ENCODE measurements around the gene SSC5D. TPM values are rescaled to one million over a fixed set of nuclear protein-coding genes. Genes with fewer than 3 reads are reported as not detected.

The SSC5D gene
- total and polyA plus RNA-seq, 9 of the 15 experiments (the other 6 are each of a cell fraction or from before 2014, with no cell fraction given): 0.04 to 0.71 (median 0.14) TPM; not detected in 2

GRCh38 chr19:55552206-55552605 is 64.0 kb downstream of the SSC5D start:
- FAIRE-seq (no peak), DNase-seq (ENCODE audit: extremely low read depth in 1 of 4, low spot score in 3 of 4) (no peak), ATAC-seq (no peak)
- H3K27me3 ChIP-seq (ENCODE audit: control insufficient read depth in 2 of 2, insufficient read depth in 2 of 2, low read length in 2 of 2): peaks cover under 1 to 8% of the 10 kb centered on the region in 2 experiments; a peak in 3 of 5 replicates
- BruUV-seq (replicated peaks): no TSS peak
- H3K4me2 ChIP-seq (ENCODE audit: insufficient read depth, low read length): no peak overlapping the region
- no peaks in the 10 kb centered on the region for H3K79me2 ChIP-seq (ENCODE audit: control insufficient read depth, insufficient read depth, low read length)
- no peak overlapping the region for H3K4me3 ChIP-seq
- no peaks in the 10 kb centered on the region for H3K36me3 ChIP-seq (ENCODE audit: control insufficient read depth, insufficient read depth, low read length)
- 39% methylated on average over 5 of the region's 5 CpGs for WGBS (ENCODE audit: insufficient coverage, low coverage, missing lambda C conversion rate)
- in situ Hi-C loops (cut with MboI): no loop called here
- peaks cover 13 to 17% of the 10 kb centered on the region in 2 experiments for H3K4me1 ChIP-seq (replicated peaks in 1 of 2; ENCODE audit: control insufficient read depth in 2 of 2, insufficient read depth in 2 of 2, low read length in 2 of 2)
- ChIA-PET POLR2A (interaction anchor here (0.8 kb wide), 1 partner anchor 28 kb away, joined by 3 read pairs; no protein-coding TSS in a partner anchor), CTCF (ENCODE audit: low intra/inter-chr PET ratio) (no interaction called here)
- intact Hi-C loops (cut with micrococcal nuclease): no loop called here
- TF ChIP-seq ZNF384 (IDR thresholded peaks at IDR 0.05; ENCODE audit: low read depth, low read length): no peak
- no peak for TF ChIP-seq HIVEP1 (CRISPR knock-in tag; IDR thresholded peaks at IDR 0.05)
- no peak for TF ChIP-seq ZKSCAN3 (CRISPR knock-in tag; IDR thresholded peaks at IDR 0.05)
- no peak for TF ChIP-seq ELF4 (CRISPR knock-in tag; IDR thresholded peaks at IDR 0.05)
- no peak overlapping the region for H3K27ac ChIP-seq (ENCODE audit: extremely low read depth, low read depth, low read length)
- no peak overlapping the region for H2AFZ ChIP-seq (ENCODE audit: low read depth, low read length)
- no peaks in the 10 kb centered on the region for H4K20me1 ChIP-seq (replicated peaks; ENCODE audit: control insufficient read depth, insufficient read depth, low read length)
- H3K9me3 ChIP-seq (replicated peaks; ENCODE audit: control insufficient read depth, insufficient read depth, low read depth, low read length): no peaks in the 10 kb centered on the region
- no peaks in the 10 kb centered on the region for H3K9me1 ChIP-seq (ENCODE audit: control insufficient read depth, insufficient read depth, low read length)
- no peak overlapping the region for H3K9ac ChIP-seq (ENCODE audit: insufficient read depth in 1 of 2, low read depth in 2 of 2, low read length in 2 of 2)

- H3K9me1 ChIP-seq (ENCODE audit: control insufficient read depth, insufficient read depth, low read length): no peaks in the 10 kb centered on the region
- no peak overlapping the region for H3K27ac ChIP-seq (ENCODE audit: extremely low read depth, low read depth, low read length)
- no peak overlapping the region for H3K4me3 ChIP-seq
- H3K4me2 ChIP-seq (ENCODE audit: insufficient read depth, low read length): no peak overlapping the region
- TF ChIP-seq POU5F1 (IDR thresholded peaks at IDR 0.05; ENCODE audit: borderline replicate concordance, low read depth, low read length, partially characterized antibody): no peak
- no peak for TF ChIP-seq ZNF318 (IDR thresholded peaks at IDR 0.05; ENCODE audit: borderline replicate concordance in 1 of 2, low read depth in 1 of 2)
- 0 out of 4 replicates have a peak, but pooled peaks of 1 of the 2 experiments have one; percentile 14 for TF ChIP-seq KDM1A (IDR thresholded peaks at IDR 0.05)
- H3K36me3 ChIP-seq (ENCODE audit: control insufficient read depth, insufficient read depth, low read length): no peaks in the 10 kb centered on the region
- POLR2A ChIA-PET: interaction anchor here (0.7 to 1.0 kb wide), 2 partner anchors 23 to 1776 kb away, joined by 3 read pairs; no protein-coding TSS in a partner anchor
- no peaks in the 10 kb centered on the region for H4K20me1 ChIP-seq (replicated peaks; ENCODE audit: control insufficient read depth, insufficient read depth, low read length)
- 10% methylated on average over 13 of the region's 13 CpGs for WGBS (ENCODE audit: insufficient coverage, low coverage, missing lambda C conversion rate)
- CTCF ChIA-PET (ENCODE audit: low intra/inter-chr PET ratio): no interaction called here
- H3K27me3 ChIP-seq (ENCODE audit: control insufficient read depth in 2 of 2, insufficient read depth in 2 of 2, low read length in 2 of 2): peaks cover 3 to 11% of the 10 kb centered on the region in 2 experiments; a peak in 3 of 5 replicates
- intact Hi-C loops (cut with micrococcal nuclease): no loop called here
- no peak overlapping the region for H3K9ac ChIP-seq (ENCODE audit: insufficient read depth in 1 of 2, low read depth in 2 of 2, low read length in 2 of 2)
- no TSS peak for BruUV-seq (replicated peaks)
- no peak for ATAC-seq
- in situ Hi-C loops (cut with MboI): no loop called here
- H3K4me1 ChIP-seq (replicated peaks in 1 of 2; ENCODE audit: control insufficient read depth in 2 of 2, insufficient read depth in 2 of 2, low read length in 2 of 2): peaks cover 8 to 12% of the 10 kb centered on the region in 2 experiments; a peak in 4 of 5 replicates
- no peaks in the 10 kb centered on the region for H3K9me3 ChIP-seq (replicated peaks; ENCODE audit: control insufficient read depth, insufficient read depth, low read depth, low read length)
- FAIRE-seq: no peak
- H3K79me2 ChIP-seq (ENCODE audit: control insufficient read depth, insufficient read depth, low read length): no peaks in the 10 kb centered on the region
- no peak overlapping the region for H2AFZ ChIP-seq (ENCODE audit: low read depth, low read length)
- DNase-seq (ENCODE audit: extremely low read depth in 1 of 4, low spot score in 3 of 4): no peak
These were observed 64.4 kb downstream of the SSC5D start for GRCh38 chr19:55552620-55553019.
